PFSK-1 (cell line): ENCODE results near the gene DLST.

Source experiments
- FOXP2 ChIP-seq: optimal IDR thresholded peaks from 2 replicates; pipeline ENCODE3; 2011; ENCODE audit warnings: borderline replicate concordance, control low read depth, inconsistent platforms; ENCODE audit not compliant: insufficient read depth; ENCODE audit errors: extremely low read length, extremely low read depth
- POLR2AphosphoS5 ChIP-seq: IDR thresholded peaks from 2 replicates; pipeline ENCODE4 v1.6.1; 2012; ENCODE audit warnings: low read depth, mild to moderate bottlenecking, control low read depth, low read length, moderate library complexity
- SIN3A ChIP-seq: IDR thresholded peaks from 2 replicates; pipeline ENCODE4 v1.6.1; 2012; ENCODE audit warnings: mild to moderate bottlenecking, low read length, moderate library complexity, borderline replicate concordance; ENCODE audit not compliant: insufficient read depth
- TAF1 ChIP-seq: IDR thresholded peaks from 2 replicates; pipeline ENCODE4 v1.6.1; 2012; ENCODE audit warnings: low read length, control low read depth, borderline replicate concordance; ENCODE audit not compliant: insufficient read depth
- TF ChIP-seq, protein P1 (sequence below), 2 experiments: IDR thresholded peaks; 2 replicates each; pipeline versions ENCODE4 v1.6.1 to v1.8.0; 2011 to 2012; ENCODE audit warnings: low read depth in 2 of 2, low read length in 2 of 2, control low read depth in 1 of 2, inconsistent platforms in 1 of 2, mild to moderate bottlenecking in 1 of 2, moderate library complexity in 1 of 2; ENCODE audit not compliant: insufficient read depth in 1 of 2

The DLST gene

DNA sequence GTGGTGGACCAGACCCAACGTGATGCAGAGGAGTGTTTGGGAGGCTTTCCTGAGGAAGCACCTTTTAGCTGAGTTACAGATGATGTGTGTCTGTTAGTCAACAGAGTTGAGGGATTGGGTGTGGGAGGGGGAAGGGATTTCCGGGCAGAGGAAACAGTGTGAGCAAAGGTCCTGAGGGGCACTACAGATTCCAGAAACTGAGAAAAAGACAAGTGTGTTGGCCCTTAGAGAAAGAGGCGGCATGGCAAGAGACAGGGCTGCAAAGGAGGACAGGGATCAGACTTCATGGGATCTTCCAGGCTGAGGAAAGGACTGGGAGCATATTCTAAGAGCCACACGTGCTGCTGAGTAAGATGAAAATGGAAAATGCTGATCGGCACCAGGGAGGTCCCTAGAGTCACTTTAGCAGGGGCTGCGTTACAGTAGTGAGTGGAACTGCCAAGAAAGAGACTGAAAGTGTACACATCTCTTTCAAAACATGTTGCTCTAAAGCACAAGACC is 50.7 kb downstream of the DLST start:
- no peak for TF ChIP-seq TAF1
- no peak for TF ChIP-seq SIN3A
- no peak for TF ChIP-seq POLR2AphosphoS5
- TF ChIP-seq, protein P1, sequence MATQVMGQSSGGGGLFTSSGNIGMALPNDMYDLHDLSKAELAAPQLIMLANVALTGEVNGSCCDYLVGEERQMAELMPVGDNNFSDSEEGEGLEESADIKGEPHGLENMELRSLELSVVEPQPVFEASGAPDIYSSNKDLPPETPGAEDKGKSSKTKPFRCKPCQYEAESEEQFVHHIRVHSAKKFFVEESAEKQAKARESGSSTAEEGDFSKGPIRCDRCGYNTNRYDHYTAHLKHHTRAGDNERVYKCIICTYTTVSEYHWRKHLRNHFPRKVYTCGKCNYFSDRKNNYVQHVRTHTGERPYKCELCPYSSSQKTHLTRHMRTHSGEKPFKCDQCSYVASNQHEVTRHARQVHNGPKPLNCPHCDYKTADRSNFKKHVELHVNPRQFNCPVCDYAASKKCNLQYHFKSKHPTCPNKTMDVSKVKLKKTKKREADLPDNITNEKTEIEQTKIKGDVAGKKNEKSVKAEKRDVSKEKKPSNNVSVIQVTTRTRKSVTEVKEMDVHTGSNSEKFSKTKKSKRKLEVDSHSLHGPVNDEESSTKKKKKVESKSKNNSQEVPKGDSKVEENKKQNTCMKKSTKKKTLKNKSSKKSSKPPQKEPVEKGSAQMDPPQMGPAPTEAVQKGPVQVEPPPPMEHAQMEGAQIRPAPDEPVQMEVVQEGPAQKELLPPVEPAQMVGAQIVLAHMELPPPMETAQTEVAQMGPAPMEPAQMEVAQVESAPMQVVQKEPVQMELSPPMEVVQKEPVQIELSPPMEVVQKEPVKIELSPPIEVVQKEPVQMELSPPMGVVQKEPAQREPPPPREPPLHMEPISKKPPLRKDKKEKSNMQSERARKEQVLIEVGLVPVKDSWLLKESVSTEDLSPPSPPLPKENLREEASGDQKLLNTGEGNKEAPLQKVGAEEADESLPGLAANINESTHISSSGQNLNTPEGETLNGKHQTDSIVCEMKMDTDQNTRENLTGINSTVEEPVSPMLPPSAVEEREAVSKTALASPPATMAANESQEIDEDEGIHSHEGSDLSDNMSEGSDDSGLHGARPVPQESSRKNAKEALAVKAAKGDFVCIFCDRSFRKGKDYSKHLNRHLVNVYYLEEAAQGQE (IDR thresholded peaks at IDR 0.05; ENCODE audit: insufficient read depth in 1 of 2, low read depth in 2 of 2, low read length in 2 of 2), result no peak
- TF ChIP-seq FOXP2, result no peak

DNA sequence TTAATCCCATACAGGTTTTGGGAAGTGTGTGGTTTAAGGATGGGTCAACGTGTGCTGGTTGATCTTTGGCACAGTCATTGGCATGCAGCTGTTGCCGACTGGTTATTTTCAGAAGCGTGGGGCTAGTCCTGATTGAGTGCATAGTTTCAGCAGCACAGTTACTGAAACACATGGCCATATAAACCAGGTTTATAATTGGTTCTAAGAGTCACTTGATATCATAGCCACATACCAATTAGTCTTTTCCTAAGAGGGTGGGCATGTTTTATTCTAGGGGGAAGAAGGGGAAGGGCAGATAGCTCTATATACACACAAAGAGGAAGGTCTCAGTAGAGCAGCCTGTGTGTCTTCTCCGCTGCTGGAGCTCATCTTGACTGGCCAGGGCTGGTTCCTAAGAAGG is 52.3 kb downstream of the DLST start:
- TF ChIP-seq, protein P1 (IDR thresholded peaks at IDR 0.05; ENCODE audit: insufficient read depth in 1 of 2, low read depth in 2 of 2, low read length in 2 of 2), result no peak
- TF ChIP-seq POLR2AphosphoS5, result no peak
- no peak for TF ChIP-seq TAF1

GRCh38 chr14:74934476-74935359 is 53.0 kb downstream of the DLST start:
- TF ChIP-seq FOXP2 (no peak), TAF1 (no peak), SIN3A (no peak), POLR2AphosphoS5 (no peak)
- TF ChIP-seq, protein P1 (IDR thresholded peaks at IDR 0.05; ENCODE audit: insufficient read depth in 1 of 2, low read depth in 2 of 2, low read length in 2 of 2), result no peak

- TF ChIP-seq FOXP2 (no peak), TAF1 (no peak), POLR2AphosphoS5 (no peak), SIN3A (no peak)
- TF ChIP-seq, protein P1 (IDR thresholded peaks at IDR 0.05; ENCODE audit: insufficient read depth in 1 of 2, low read depth in 2 of 2, low read length in 2 of 2), result no peak
Measured at GRCh38 chr14:74935360-74935680, 53.6 kb downstream of the DLST start.

DNA sequence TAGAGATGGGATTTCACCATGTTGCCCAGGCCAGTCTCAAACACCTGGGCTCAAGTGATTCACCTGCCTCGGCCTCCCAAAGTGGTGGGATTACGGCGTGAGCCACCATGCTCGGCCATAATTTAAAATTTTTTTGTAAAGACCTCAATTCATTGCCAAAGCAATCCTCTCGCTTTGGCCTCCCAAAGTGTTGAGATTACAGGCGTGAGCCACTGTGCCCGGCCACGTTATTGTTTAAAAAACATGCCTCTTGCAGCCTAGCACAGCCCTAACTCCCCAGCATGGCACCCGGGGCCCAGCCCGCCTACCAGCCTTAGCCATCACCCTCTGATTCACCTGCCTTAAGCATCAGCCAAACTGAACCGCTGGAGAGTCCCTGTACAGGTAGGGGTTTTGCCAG is 54.4 kb downstream of the DLST start:
- TF ChIP-seq, protein P1 (IDR thresholded peaks at IDR 0.05; ENCODE audit: insufficient read depth in 1 of 2, low read depth in 2 of 2, low read length in 2 of 2), result no peak
- TF ChIP-seq POLR2AphosphoS5 (no peak), FOXP2 (no peak), TAF1 (no peak), SIN3A (no peak)
